Tibial nerve (tissue), 3 donors: ENCODE measurements around the gene FRYL.

Source experiments
- CTCF ChIP-seq, 5 experiments: fragments of 200-600 bp in 3 of 5; fragments of 450-650 bp in 2 of 5; sonication (generic) in 3 of 5; IDR thresholded peaks; one replicate each; pipeline ENCODE4 v1.5.1; 2016 to 2019; ENCODE audit warnings: antibody characterized with exemption in 5 of 5, mild to moderate bottlenecking in 3 of 5, moderate library complexity in 2 of 5
- POLR2A ChIP-seq, 2 donors: fragments of 450-650 bp; IDR thresholded peaks; one replicate each; pipeline ENCODE4 v1.6.1; 2017; ENCODE audit warnings: antibody characterized with exemption in 2 of 2, mild to moderate bottlenecking in 2 of 2, moderate library complexity in 2 of 2

- TF ChIP-seq CTCF (IDR thresholded peaks at IDR 0.05) (no peak), POLR2A (IDR thresholded peaks at IDR 0.05) (no peak)
These were observed 317.7 kb downstream of the FRYL start for GRCh38 chr4:48462363-48462762.
